H1 (cell line): ENCODE results near the gene NDRG4. TPM values are rescaled to one million over a fixed set of nuclear protein-coding genes. Genes with fewer than 3 reads are reported as not detected.

ENCODE experiments used
- CTCF ChIA-PET: fragments of 300-600 bp; sonication (Branson Sonifier 250); formaldehyde crosslinking; loops from one replicate; lab custom pipeline; 2021; ENCODE audit not compliant: partially characterized antibody; lab: Charles Lee
- POLR2A ChIA-PET: fragments of 300-600 bp; sonication (Branson Sonifier 250); formaldehyde crosslinking; loops from one replicate; lab custom pipeline; 2021; ENCODE audit warnings: inconsistent platforms; ENCODE audit not compliant: partially characterized antibody; lab: Charles Lee
- DNase-seq, 2 experiments: peaks; one replicate each; pipeline versions ENCODE4 v3.0.0 to v3.0.0-alpha.2; 2010 to 2022; ENCODE audit warnings: low spot score in 2 of 2, low read depth in 1 of 2, mixed read lengths in 1 of 2
- FAIRE-seq: peaks from 2 replicates; lab custom pipeline; 2011; peaks lifted over from hg19 to GRCh38; lab: Jason Lieb, UNC
- H2AFZ ChIP-seq: 2 replicates; pipeline ENCODE4 v1.8.1; 2012; ENCODE audit warnings: low read length, inconsistent platforms
- H2AK5ac ChIP-seq: 2 replicates; pipeline ENCODE4 v1.6.1; 2013; ENCODE audit warnings: low read depth, low read length
- H2BK120ac ChIP-seq: replicated peaks from 2 replicates; pipeline ENCODE3; 2013; ENCODE audit warnings: low read depth, low read length, inconsistent platforms
- H2BK12ac ChIP-seq: 2 replicates; pipeline ENCODE4 v1.6.1; 2013; ENCODE audit warnings: low read depth, low read length
- H2BK15ac ChIP-seq: 2 replicates; pipeline ENCODE4 v1.6.1; 2013; ENCODE audit warnings: low read length
- H2BK20ac ChIP-seq: 2 replicates; pipeline ENCODE4 v1.6.1; 2013; ENCODE audit warnings: low read length
- H2BK5ac ChIP-seq: 2 replicates; pipeline ENCODE4 v1.6.1; 2013; ENCODE audit warnings: low read depth, low read length
- H3K14ac ChIP-seq: 2 replicates; pipeline ENCODE4 v1.6.1; 2013; ENCODE audit warnings: inconsistent platforms; ENCODE audit not compliant: insufficient read length
- H3K18ac ChIP-seq: 2 replicates; pipeline ENCODE4 v1.6.1; 2013; ENCODE audit warnings: low read length; ENCODE audit errors: extremely low read depth
- H3K23ac ChIP-seq: 2 replicates; pipeline ENCODE4 v1.6.1; 2013; ENCODE audit warnings: inconsistent platforms; ENCODE audit not compliant: insufficient read length
- H3K23me2 ChIP-seq: 2 replicates; pipeline ENCODE4 v1.6.1; 2013; ENCODE audit warnings: low read depth, low read length
- H3K27ac ChIP-seq: 2 replicates; pipeline ENCODE4 v1.6.1; 2011; ENCODE audit warnings: low read depth, low read length, inconsistent platforms
- H3K27me3 ChIP-seq, 4 experiments: replicated peaks in 1 of 4; 1 replicate in 1 of 4; 2 replicates in 3 of 4; pipeline versions ENCODE4 v1.6.1 to v1.8.1; 2011 to 2013; ENCODE audit warnings: low read length in 3 of 4, mild to moderate bottlenecking in 3 of 4, inconsistent platforms in 2 of 4, mixed read lengths in 2 of 4, moderate library complexity in 1 of 4; ENCODE audit not compliant: control insufficient read depth in 3 of 4, insufficient read depth in 3 of 4; ENCODE audit errors: extremely low read depth in 1 of 4
- H3K36me3 ChIP-seq, 4 experiments: 2 replicates each; pipeline versions ENCODE4 v1.6.1 to v1.8.1; 2011 to 2013; ENCODE audit warnings: mild to moderate bottlenecking in 4 of 4, low read length in 3 of 4, moderate library complexity in 2 of 4, control low read depth in 1 of 4, inconsistent platforms in 1 of 4; ENCODE audit not compliant: insufficient read depth in 4 of 4, control insufficient read depth in 2 of 4
- H3K4ac ChIP-seq: replicated peaks from 2 replicates; pipeline ENCODE3; 2013; ENCODE audit warnings: low read length, low read depth, mixed read lengths, inconsistent platforms; ENCODE audit not compliant: insufficient read length
- H3K4me1 ChIP-seq, 4 experiments: replicated peaks in 1 of 4; 1 replicate in 1 of 4; 2 replicates in 3 of 4; pipeline versions ENCODE4 v1.6.1 to v1.8.1; 2011 to 2013; ENCODE audit warnings: low read length in 3 of 4, inconsistent platforms in 2 of 4, mixed read lengths in 1 of 4; ENCODE audit not compliant: insufficient read depth in 4 of 4, control insufficient read depth in 3 of 4
- H3K4me2 ChIP-seq, 2 experiments: 2 replicates each; pipeline versions ENCODE4 v1.6.1 to v1.8.1; 2011 to 2013; ENCODE audit warnings: low read depth in 2 of 2, low read length in 2 of 2, control low read depth in 1 of 2, inconsistent platforms in 1 of 2, mild to moderate bottlenecking in 1 of 2; ENCODE audit not compliant: insufficient read depth in 1 of 2
- H3K4me3 ChIP-seq, 4 experiments: fragments of 200-600, 300-600 bp in 1 of 4; sonication (generic), shearing (Covaris generic), sonication (Bioruptor Twin) in 1 of 4; 2 replicates each; pipeline versions ENCODE4 v1.5.1 to v1.8.1; 2011 to 2016; ENCODE audit warnings: low read length in 4 of 4, low read depth in 3 of 4, control low read depth in 2 of 4, inconsistent platforms in 2 of 4, mild to moderate bottlenecking in 2 of 4, mixed read lengths in 1 of 4, moderate library complexity in 1 of 4; ENCODE audit not compliant: insufficient read depth in 2 of 4; ENCODE audit errors: extremely low read depth in 1 of 4
- H3K56ac ChIP-seq: replicated peaks from 2 replicates; pipeline ENCODE3; 2013; ENCODE audit warnings: low read depth, mild to moderate bottlenecking, mixed read lengths, low read length, inconsistent platforms; ENCODE audit not compliant: insufficient read length
- H3K79me1 ChIP-seq: 2 replicates; pipeline ENCODE4 v1.6.1; 2013; ENCODE audit warnings: low read depth, low read length, control low read depth
- H3K79me2 ChIP-seq, 2 experiments: 2 replicates each; pipeline versions ENCODE4 v1.6.1 to v1.8.1; 2012 to 2013; ENCODE audit warnings: low read length in 2 of 2, mild to moderate bottlenecking in 2 of 2, inconsistent platforms in 1 of 2; ENCODE audit not compliant: insufficient read depth in 2 of 2, control insufficient read depth in 1 of 2
- H3K9ac ChIP-seq, 4 experiments: replicated peaks in 1 of 4; 1 replicate in 1 of 4; 2 replicates in 3 of 4; pipeline versions ENCODE4 v1.6.1 to v1.8.1; 2011 to 2013; ENCODE audit warnings: low read depth in 3 of 4, low read length in 3 of 4, control low read depth in 2 of 4, mild to moderate bottlenecking in 2 of 4, moderate library complexity in 2 of 4, inconsistent platforms in 1 of 4; ENCODE audit errors: extremely low read depth in 1 of 4
- H3K9me3 ChIP-seq, 2 experiments: 2 replicates each; pipeline versions ENCODE4 v1.6.1 to v1.8.1; 2012 to 2013; ENCODE audit warnings: mild to moderate bottlenecking in 2 of 2, moderate library complexity in 2 of 2, control low read depth in 1 of 2, inconsistent platforms in 1 of 2, low read depth in 1 of 2, low read length in 1 of 2, mixed read lengths in 1 of 2; ENCODE audit not compliant: insufficient read depth in 2 of 2
- H4K20me1 ChIP-seq, 2 experiments: replicated peaks in 1 of 2; 2 replicates each; pipeline versions ENCODE3 to v1.8.1; 2011 to 2013; ENCODE audit warnings: inconsistent platforms in 2 of 2, low read length in 2 of 2, mild to moderate bottlenecking in 1 of 2; ENCODE audit not compliant: insufficient read depth in 2 of 2, control insufficient read depth in 1 of 2
- H4K5ac ChIP-seq: 2 replicates; pipeline ENCODE4 v1.6.1; 2013; ENCODE audit warnings: low read length, low read depth, mixed read lengths, inconsistent platforms; ENCODE audit not compliant: insufficient read length
- H4K8ac ChIP-seq: 2 replicates; pipeline ENCODE4 v1.8.0; 2013; ENCODE audit warnings: mild to moderate bottlenecking, moderate library complexity, low read length, inconsistent platforms; ENCODE audit not compliant: insufficient read depth; ENCODE audit errors: extremely low read depth
- H4K91ac ChIP-seq: replicated peaks from 2 replicates; pipeline ENCODE3; 2013; ENCODE audit warnings: low read length, mixed read lengths, inconsistent platforms; ENCODE audit not compliant: insufficient read length
- ATF3 ChIP-seq: IDR thresholded peaks from 2 replicates; pipeline ENCODE4 v1.6.1; 2011; ENCODE audit warnings: low read depth, mild to moderate bottlenecking, low read length; ENCODE audit not compliant: insufficient read depth
- CTBP2 ChIP-seq: IDR thresholded peaks from 2 replicates; pipeline ENCODE4 v1.7.0; 2011; ENCODE audit warnings: borderline replicate concordance, mild to moderate bottlenecking, moderate library complexity, mixed read lengths, low read length; ENCODE audit not compliant: insufficient read depth, insufficient read length
- CTCF ChIP-seq, 3 experiments: IDR thresholded peaks; 1 replicate in 2 of 3; 2 replicates in 1 of 3; pipeline versions ENCODE4 v1.5.1 to v1.6.1; 2011; ENCODE audit warnings: low read length in 3 of 3, mild to moderate bottlenecking in 3 of 3, inconsistent platforms in 2 of 3, low read depth in 1 of 3, moderate library complexity in 1 of 3; ENCODE audit not compliant: insufficient read depth in 1 of 3; ENCODE audit errors: control extremely low read depth in 1 of 3
- GTF2F1 ChIP-seq: IDR thresholded peaks from 2 replicates; pipeline ENCODE4 v1.6.1; 2012; ENCODE audit warnings: low read depth, low read length, improper control_type of control experiment, borderline replicate concordance
- JUN ChIP-seq: IDR thresholded peaks from 2 replicates; pipeline ENCODE4 v1.6.1; 2011; ENCODE audit warnings: low read depth, mild to moderate bottlenecking, improper control_type of control experiment, low read length
- RNF2 ChIP-seq: fragments of 200-900, 300-1000 bp; sonication (generic); IDR thresholded peaks from 2 replicates; pipeline ENCODE4 v1.7.1; 2016; ENCODE audit warnings: borderline replicate concordance, low read depth, mild to moderate bottlenecking, antibody characterized with exemption, low read length; ENCODE audit not compliant: poor library complexity, severe bottlenecking; ENCODE audit errors: missing control alignments
- SP2 ChIP-seq: IDR thresholded peaks from 2 replicates; pipeline ENCODE4 v1.6.1; 2012; ENCODE audit warnings: mild to moderate bottlenecking, low read length, inconsistent platforms
- TBP ChIP-seq: IDR thresholded peaks from 2 replicates; pipeline ENCODE4 v1.6.1; 2011; ENCODE audit warnings: low read depth, low read length, improper control_type of control experiment
- TCF12 ChIP-seq: IDR thresholded peaks from 2 replicates; pipeline ENCODE4 v1.6.1; 2011; ENCODE audit warnings: low read depth, mild to moderate bottlenecking, low read length
- WGBS, 2 experiments: shearing (Covaris generic) in 1 of 2; methylation state at CpG; one replicate each; pipeline versions ENCODE4 v1.1.6 to v1.1.7; 2013 to 2015; ENCODE audit warnings: low lambda C conversion rate in 2 of 2, mixed read lengths in 2 of 2, inconsistent platforms in 1 of 2, low coverage in 1 of 2, missing lambda C conversion rate in 1 of 2; ENCODE audit not compliant: insufficient replicate concordance in 2 of 2, insufficient coverage in 1 of 2, insufficient read length in 1 of 2; ENCODE audit errors: extremely low coverage in 1 of 2, missing lambda C conversion rate in 1 of 2; 5-methylcytosine and 5-hydroxymethylcytosine counted together
- polyA plus RNA-seq, 7 experiments: library from polyadenylated mRNA; depleted of rRNA in 3 of 7; stranded (reverse) in 5 of 7; unstranded in 2 of 7; fragments of >200 nt in 5 of 7; fragments of 200-250 nt in 2 of 7; gene quantifications; 1 replicate in 5 of 7; 2 replicates in 1 of 7; 4 replicates in 1 of 7; pipeline versions ENCODE4 v1.2.1 to v1.2.3, GENCODE V29; 2011 to 2013; ENCODE audit warnings: missing spikeins in 2 of 7, mixed read lengths in 2 of 7
- total RNA-seq: library from RNA; stranded (reverse); fragmentation: NEBNext Ultra II Directional; extraction: Animal tissue kit (Norgen Biotek cat#: 25700); gene quantifications from 2 replicates; pipeline ENCODE4 v1.2.1, GENCODE V29; 2021
- TF ChIP-seq, protein P1 (sequence below): IDR thresholded peaks from 2 replicates; pipeline ENCODE4 v1.6.1; 2012; ENCODE audit warnings: inconsistent platforms

NDRG4 gene
- total and polyA plus RNA-seq, 2 of the 8 experiments (the other 6 are each of a cell fraction or from before 2014, with no cell fraction given), result 20.8 to 30.9 TPM

DNA sequence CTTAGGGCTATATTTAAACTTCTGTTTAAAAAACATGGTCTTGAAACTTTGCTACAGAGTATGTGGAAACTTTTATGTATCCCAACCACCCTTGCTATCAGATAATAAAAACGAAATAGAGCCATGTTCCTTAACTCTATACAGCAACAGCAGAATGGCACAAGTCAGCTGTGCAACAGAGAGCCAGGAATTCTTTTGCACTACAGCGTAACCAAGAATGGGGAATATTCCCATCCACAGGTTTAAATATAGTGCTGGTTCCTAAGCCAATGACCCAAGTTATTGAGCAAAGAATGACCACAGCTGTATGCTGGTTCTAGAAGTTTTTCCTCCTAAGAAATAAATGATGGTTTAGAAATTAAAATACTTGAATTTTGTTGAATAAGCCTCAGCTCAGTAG lies 48.4 kb downstream of the NDRG4 start:
- Histone ChIP-seq H3K56ac (no peak overlapping the region), H3K4me3 (no peak overlapping the region), H2AK5ac (no peak overlapping the region), H4K5ac (no peak overlapping the region), H2BK15ac (no peak overlapping the region), H3K36me3 (peaks cover 29 to 97% (median 64%) of the 10 kb centered on the region in 4 experiments), H3K4me1 (no peaks in the 10 kb centered on the region), H3K23ac (no peak overlapping the region), H2BK12ac (no peak overlapping the region), H3K9ac (no peak overlapping the region), H2AFZ (no peak overlapping the region), H3K4me2 (no peak overlapping the region), H3K4ac (no peak overlapping the region), H3K27me3 (no peaks in the 10 kb centered on the region), H3K79me2 (0 out of 4 replicates have a peak, but pooled peaks cover 0 to 2% of the 10 kb centered on the region in 2 experiments), H3K14ac (no peak overlapping the region), H2BK120ac (no peak overlapping the region), H3K79me1 (no peaks in the 10 kb centered on the region), H3K18ac (no peak overlapping the region), H2BK5ac (no peak overlapping the region), H4K8ac (no peak overlapping the region), H4K91ac (no peak overlapping the region), H4K20me1 (peaks cover 3 to 4% of the 10 kb centered on the region in 2 experiments), H3K9me3 (no peaks in the 10 kb centered on the region), H2BK20ac (no peak overlapping the region), H3K23me2 (no peaks in the 10 kb centered on the region), H3K27ac (no peak overlapping the region)
- no peak for FAIRE-seq
- DNase-seq, result no peak
- POLR2A ChIA-PET, result interaction anchor here (1.8 kb wide), 1 partner anchor 25 kb away, joined by 3 read pairs; no protein-coding TSS in a partner anchor
- 75% methylated on average over 2 of the region's 2 CpGs; no CpG with 5 or more reads in 1 of the 2 experiments for WGBS, 2 experiments
- CTCF ChIA-PET, result no interaction called here
- TF ChIP-seq GTF2F1 (no peak), SP2 (no peak), TBP (no peak), RNF2 (no peak), ATF3 (no peak), TCF12 (no peak), JUN (no peak), CTCF (IDR thresholded peaks at IDR 0.05; ENCODE audit: control extremely low read depth in 1 of 3, insufficient read depth in 1 of 3, low read depth in 1 of 3, low read length in 3 of 3) (no peak), CTBP2 (no peak)
- TF ChIP-seq, protein P1, sequence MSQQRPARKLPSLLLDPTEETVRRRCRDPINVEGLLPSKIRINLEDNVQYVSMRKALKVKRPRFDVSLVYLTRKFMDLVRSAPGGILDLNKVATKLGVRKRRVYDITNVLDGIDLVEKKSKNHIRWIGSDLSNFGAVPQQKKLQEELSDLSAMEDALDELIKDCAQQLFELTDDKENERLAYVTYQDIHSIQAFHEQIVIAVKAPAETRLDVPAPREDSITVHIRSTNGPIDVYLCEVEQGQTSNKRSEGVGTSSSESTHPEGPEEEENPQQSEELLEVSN, result no peak
